Epidermal melanocyte (primary cell): Measurements from ENCODE around the gene VWDE.
"Not testable (repeated sequence)": the region's sequence is repeated elsewhere in the genome, so short reads cannot be mapped to it uniquely, and the experiment has no call there.

ENCODE experiments used
- DNase-seq: peaks from one replicate; pipeline ENCODE4 v3.0.0; 2011; ENCODE audit warnings: low spot score; ENCODE audit not compliant: insufficient read length

The VWDE gene

DNA sequence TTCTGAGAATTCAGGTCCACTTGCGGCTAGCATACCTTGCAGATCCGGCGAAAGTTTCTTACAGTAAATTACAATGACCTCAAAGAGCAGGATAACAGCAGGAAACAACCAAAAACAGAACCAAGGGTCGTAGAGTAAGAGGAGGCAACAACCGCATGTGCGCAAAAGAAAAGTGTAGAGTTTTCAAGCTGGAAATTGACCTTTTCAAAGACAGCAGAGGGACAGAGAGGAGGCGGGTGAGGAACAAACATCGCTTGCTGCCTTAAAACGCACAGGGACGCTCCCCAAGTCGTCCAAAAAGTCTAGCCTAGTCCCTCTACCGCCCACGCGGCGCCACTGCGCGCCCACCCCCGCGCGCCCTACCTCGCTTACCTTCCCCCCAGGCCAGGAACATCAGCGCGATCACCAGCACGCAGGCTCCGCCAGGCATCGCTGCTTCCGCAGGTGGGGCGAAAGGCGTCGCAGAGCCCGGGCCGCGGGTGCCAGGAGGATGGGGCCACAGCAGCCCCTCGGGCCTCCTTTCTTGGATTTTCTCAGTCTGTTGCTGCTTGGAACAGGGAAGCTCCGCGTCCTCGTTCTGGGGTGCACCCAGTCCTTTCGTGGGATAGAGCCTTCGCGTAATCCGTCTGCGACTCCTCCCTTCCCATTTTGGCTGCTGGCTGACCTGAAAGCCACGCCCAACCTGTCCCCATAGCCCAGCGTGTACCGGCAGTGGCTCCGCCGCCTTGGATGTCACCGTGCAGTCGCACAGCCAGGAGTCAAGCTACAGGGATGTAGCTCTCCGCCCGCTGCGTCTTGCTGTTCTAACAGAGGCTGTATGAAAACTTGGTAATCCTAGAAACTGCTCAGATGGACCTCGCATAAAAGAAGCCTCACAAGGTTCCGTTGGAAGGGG, at the start of gene VWDE:
Gene VWDE (minus strand): TSS at position 579 of the 895 bp plus-strand sequence. CDS start 149 bp downstream, at position 430.
- no peak for DNase-seq

DNA sequence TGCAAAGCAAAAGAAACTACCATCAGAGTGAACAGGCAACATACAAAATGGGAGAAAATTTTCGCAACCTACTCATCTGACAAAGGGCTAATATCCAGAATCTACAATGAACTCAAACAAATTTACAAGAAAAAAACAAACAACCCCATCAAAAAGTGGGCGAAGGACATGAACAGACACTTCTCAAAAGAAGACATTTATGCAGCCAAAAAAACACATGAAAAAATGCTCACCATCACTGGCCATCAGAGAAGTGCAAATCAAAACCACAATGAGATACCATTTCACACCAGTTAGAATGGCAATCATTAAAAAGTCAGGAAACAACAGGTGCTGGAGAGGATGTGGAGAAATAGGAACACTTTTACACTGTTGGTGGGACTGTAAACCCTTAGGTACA, 49.5 kb upstream of the VWDE start:
- DNase-seq, result not testable (repeated sequence)

DNA sequence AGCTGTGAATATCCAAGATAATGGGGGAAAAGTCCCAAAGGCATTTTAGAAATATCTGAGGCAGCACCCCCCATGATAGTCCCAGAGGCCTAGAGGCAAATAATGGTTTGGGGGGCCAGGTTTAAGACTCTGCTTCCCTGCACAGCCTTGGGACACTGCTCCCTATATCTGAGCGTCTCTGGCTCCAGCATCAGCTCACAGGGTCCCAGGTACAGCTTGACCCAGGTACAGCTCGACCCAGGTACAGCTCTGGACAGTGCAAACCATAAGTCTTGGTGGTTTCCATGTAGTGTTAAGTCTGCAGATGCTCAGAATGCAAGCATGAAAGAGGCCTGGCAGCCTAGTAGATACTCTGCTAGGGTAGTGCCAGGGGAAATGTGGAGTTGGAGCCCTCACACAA, 47.0 kb upstream of the VWDE start:
- no peak for DNase-seq

DNA sequence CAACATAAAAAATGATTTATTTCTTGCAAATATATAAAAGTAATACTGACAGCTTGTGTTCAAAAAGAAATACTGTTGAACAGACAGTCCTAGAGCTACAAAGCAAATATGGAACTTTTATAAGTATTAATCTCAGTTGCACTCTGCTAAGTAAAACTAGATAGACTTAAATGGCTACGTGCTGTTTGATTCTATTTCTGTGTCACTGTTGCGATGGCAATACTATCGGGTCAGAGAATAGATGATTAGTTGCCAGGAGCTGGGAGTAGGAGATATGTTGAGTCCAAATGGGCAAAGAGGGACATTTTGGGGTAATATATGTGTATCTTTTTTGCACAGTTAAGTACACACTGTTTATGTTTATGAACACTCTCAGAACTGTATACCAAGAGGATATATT, 41.1 kb upstream of the VWDE start:
- no peak for DNase-seq

DNA sequence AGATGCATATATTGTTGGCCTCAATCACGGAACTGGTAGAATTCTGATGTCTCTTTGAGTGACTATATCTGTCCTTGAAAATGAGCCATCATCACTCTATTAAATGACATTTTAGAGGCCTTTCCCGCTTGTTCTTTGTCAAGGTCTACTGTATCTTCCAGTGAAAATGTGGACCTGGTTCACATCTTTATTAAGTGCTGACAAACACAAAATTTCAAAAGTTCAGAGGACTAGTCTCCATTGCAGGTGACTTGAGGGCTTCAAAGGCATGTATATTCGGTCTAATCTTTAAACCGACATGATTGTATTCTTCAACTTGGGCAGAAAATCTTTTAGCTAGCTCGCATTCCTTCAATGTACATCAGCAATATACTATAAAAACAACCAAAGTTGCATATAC, 36.6 kb upstream of the VWDE start:
- no peak for DNase-seq

DNA sequence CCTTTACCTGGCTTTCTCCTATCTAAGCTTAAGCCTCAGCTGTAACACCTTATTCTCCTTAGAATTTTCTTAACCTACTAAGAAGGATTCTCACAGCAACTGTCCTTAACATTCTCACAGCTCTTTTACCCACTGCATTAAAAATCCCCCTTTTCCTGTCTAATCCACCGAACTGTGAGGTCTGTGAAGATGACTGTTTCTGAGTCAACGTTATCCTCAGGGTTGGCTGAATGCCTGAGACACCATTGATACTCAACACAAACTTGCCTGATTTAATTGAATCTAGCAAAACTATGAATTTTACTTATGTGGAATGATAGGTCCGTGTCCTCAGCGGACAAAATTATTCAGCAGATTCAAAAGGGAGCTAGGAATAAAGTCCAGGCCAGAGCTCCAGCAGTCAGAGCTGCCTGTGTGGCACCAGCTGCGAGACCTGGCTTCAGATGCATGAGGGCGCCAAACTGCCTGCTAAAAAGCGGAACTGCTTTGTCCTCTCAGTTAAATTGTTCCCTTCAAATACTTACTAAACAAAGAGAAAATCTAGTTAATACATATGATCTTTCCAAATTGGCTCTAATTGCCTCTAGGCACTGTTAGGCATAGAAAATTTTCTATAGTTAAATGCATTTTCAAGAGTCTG, 33.4 kb upstream of the VWDE start:
- no peak for DNase-seq

DNA sequence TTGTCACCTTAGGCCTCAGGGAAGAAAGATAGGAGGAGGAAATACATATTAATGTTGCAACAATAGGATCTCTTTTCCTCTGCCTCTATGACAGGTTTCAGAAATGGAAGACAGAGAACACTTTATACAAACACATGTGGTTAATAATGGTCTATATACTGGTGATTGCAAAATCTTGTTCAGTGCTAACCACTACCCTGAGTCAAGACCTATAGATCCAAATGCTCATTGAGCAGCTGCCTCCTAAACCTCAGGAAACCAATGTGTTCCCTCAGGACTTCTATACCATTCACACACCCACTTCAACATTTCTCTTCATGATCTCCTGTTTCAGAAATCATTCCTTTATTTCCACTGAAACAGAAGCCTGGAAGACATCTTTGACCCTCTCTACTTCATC, 32.5 kb upstream of the VWDE start:
- no peak for DNase-seq

DNA sequence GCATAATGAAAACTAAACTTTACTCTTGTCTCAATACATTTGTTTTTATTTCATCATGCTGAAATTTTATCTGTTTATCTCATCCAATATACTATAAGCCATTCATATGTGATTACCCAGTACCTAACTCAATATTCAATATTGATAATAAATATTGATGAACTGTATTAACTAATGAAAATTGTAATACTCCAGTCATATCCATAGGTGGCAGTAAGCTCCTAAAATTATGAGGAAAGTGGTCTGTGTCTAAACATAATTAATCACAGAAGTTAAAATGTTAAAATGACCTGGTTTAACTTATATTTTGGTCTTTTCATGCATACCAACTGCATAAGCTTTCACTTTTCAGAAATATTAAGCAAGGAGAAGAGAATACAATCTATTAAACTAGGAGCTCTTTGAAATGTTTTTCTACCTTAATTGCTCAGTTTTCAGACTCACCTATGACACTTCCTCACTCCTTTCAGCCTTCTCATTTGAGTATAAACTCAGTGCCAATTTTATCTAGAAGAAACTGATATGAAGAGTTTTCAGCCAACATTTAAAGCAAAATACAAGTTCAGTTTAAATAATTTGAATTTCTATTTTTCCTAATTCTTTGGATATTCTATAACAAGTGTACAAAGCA, 30.5 kb upstream of the VWDE start:
- no peak for DNase-seq

DNA sequence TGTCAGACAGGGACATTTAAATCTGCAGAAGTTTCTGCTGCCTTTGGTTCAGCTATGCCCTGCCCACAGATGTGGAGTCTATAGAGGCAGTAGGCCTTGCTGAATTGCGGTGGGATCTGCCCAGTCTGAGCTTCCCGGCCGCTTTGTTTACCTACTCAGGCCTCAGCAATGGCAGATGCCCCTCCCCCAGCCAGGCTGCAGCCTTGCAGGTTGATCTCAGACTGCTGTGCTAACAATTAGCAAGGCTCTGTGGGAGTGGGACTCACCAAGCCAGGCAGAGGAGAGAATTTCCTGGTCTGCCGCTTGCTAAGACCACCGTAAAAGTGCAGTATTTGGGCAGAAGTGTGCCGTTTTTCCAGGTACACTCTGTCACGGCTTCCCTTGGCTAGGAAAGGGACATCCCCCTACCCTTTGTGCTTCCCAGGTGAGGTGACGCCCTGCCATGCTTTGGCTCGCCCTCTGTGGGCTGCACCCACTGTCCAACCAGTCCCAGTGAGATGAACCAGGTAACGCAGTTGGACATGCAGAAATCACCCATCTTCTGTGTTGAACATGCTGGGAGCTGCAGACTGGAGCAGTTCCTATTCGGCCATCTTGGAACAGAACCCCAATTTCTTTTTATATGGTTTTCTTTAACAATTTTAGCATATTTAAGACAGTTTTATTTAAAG, 28.4 kb upstream of the VWDE start:
- DNase-seq, result no peak

DNA sequence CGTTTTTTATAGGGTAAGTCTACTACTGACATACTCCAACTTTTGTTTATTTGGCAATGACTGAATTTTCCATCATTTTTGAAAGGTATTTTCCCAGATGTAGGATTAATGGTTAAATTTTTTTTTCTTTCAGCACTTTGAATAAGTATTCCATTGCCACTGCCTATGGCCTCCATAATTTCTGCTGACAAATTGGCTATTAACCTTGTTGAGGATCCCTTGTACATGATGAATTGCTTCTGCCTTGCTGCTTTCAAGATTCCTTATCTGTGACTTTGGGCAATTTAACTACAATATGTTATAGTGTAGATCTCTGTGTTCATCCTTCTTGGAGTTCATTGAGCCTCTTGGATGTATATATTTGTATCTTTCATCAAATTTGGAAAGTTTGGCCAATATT, 21.6 kb upstream of the VWDE start:
- no peak for DNase-seq

DNA sequence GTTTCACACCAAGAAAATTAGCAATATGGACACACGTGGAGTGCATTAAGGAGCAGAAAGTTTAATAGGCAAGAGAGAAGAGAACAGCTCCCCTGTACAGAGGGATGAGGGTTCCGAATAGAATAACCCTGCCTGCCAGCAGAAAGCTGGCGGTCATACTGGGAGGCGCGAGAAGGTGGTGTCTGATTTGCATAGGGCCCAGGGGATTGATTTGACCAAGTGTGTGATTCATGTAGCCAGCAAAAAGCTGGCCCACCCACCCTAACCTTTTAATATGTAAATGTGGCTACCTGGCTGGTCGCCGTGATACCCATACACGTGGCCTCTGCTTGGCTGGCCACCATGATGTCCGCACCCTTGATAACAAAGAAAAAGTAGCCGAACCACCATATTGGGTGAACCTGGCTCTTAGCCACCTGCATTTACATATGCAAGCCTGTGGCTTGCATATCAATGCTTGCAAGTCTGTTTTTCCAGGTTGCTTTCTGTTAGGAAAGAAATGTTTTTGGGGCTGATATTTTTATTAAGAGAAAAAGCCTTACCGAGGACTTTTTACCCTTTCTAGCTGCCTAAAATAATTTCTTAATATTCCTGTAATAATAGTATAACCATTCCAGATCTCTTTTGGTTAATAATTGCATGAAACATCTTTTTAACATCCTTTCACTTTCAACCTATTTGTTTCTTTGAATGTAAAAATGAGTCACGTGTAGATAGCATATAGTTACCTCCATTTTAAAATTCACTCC, 20.5 kb upstream of the VWDE start:
- DNase-seq, result no peak

DNA sequence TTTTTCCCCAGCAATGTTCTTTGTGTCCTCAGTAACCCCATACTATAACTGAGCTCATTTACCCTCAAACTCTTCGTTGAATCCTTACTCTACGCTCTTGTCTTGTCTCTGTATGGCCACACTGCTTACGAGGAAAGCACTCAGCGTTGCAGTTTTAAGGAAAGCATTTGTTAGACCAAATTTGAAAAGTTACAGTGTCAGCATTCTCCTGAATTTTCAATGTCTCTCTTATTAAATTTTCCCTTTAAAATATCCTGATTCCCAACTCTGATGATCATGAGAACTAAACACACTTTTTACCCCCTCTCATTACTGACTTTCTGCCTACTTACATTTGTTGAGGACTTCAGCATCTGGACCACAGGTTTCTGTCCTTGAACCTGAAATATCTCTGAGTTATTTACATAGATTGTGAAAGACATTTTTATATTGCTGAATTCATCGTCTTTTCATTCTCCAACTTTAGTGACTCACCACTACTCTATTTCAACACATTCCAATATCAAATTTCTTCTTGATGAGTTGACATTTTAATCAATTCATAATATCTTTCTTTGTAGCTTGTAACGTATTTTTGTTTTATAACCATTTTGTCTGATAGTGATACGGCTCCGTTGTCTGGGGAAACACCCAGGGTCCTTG, 19.8 kb upstream of the VWDE start:
- no peak for DNase-seq

DNA sequence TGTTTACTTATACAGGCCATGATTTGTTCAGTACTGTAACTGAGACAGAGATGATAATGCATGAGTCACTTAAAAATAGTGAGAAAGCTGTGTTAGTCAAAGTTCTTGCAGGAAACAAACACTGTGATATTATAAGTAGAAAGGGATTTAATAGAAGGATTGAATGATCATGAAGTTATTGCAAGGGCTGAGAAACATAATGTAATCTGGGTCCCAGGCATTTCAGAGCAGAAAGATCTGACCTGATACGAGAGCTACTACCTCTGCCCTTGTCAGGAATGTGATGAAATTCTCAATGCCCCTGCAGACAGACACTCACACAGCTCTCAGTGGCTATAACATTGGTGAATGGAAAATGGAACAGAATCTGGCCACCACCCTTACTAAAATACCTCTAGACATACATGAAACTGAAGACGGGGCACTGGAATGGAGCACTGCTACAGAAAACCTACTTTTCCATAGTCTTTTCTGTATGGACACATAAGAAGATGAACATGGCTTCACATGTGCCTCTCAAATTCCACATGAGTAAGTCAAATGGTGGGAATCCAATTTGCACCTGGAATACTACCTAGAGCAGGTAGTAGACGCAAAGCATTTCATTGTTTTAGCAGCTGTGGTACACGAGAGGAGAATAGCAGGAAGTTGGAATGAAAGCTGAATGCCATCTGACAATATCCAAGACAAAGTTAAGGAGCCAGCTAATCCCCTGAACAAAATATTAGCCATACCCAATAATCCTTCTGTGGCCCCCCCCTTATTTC, 19.1 kb upstream of the VWDE start:
- DNase-seq, result no peak

DNA sequence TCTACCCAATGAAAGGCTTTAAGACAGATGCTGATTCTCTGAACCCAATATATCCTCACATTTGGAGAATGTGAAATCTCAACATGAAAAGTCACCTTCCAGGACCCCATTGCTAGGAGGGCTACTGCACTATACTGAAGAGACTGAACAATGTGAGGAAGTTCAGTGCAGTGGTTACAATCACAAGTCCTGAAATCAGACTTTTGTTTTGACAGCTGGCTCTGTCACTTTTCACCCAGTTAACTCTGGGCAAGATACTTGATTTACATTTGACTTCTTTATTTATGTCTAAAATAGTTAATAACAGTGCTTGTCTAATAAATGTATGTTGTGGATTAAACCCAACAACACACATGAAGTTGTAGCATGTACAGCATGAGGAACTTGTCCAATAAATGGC, 14.8 kb upstream of the VWDE start:
- no peak for DNase-seq

DNA sequence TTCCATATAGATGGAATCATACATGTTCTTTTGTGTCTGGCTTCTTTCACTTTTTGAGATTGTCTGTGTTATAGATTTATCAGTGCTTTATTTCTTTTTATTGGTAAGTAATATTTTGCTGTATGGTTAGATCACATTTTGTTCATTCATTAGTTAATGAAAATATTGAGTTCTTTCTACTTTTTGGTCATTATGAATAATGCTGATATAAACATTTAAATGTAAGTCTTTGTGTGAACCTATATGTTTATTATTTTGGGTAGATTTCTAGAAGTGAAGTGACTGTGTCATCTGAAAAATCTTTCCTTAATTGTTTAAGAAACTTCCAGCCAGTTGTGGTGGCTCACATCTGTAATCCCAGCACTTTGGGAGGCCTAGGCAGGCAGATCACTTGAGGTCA, 11.4 kb upstream of the VWDE start:
- no peak for DNase-seq

DNA sequence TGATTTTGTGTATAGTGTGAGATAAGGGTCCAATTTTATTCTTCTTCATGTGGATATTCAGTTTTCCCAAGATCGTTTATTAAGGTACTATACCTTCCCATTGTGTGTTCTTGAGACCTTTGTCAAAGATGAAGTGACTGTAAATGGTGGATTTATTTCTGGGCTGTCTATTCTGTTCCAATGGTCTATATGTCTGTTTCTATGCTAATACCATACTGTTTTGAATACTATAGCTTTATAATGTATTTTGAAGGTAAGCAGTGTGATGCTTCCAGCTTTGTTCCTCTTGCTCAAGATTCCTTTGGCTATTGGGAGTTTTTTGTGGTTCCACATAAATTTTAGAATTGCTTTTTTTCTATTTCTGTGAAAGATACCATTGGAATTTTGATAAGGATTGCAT, 8.7 kb upstream of the VWDE start:
- DNase-seq, result no peak

DNA sequence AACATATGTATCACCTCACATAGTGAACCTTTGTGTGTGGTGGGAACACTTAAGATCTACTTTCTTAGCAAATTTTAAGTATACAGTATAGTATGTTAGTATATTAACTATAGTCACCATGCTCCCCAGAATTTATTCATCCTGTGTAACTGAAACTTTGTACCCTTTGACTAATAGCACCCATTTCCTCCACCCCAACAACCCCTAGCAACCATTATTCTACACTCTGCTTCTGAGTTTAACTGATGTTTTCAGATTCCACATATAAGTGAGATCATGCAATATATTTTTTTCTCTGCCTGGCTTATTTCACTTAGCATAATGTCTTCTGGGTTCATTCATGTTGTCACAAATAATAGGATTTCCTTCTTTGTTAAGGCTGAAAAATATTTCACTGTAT, 6.9 kb upstream of the VWDE start:
- no peak for DNase-seq

DNA sequence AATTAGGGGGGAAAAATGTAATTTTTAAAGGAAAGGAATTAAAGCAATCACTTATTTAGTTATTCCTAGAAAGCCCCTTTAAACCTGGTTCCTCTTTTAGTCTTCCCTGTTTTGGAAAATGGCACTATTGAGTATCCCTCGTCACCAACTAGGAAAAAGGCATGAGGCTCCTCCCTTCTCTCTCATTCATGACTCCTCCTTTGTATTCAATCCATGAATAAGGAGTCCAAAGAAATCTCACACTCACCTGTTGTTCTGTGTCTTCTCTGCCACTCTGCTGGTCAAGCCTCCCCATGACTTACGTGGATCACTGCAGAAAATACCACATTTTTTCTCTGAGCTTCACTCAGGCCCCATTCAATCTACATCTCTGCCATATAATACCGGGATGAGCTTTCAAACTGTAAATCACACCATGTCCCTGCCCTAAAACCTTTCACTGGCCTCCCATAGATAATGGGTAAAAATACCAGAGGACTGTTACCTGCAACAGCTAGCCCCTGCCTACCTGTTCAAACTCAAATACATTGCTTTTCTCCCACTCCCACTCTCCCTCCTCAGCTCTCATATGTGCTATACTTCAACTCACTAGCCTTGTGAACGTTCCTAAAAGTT, 5.5 kb upstream of the VWDE start:
- no peak for DNase-seq

DNA sequence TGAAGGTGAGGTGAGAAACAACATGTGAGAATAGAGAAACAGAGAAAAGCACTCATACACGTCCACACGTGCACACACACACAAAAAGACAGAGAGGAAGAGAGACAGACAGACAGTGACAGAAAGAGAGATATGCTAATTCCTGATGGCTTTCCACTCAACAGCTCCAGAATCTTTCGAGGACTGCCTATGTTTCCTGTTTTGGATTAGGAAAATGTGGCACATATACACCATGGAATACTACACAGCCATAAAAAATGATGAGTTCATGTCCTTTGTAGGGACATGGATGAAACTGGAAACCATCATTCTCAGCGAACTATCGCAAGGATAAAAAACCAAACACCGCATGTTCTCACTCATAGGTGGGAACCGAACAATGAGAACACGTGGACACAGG, 4.0 kb upstream of the VWDE start:
- DNase-seq, result not testable (repeated sequence)

DNA sequence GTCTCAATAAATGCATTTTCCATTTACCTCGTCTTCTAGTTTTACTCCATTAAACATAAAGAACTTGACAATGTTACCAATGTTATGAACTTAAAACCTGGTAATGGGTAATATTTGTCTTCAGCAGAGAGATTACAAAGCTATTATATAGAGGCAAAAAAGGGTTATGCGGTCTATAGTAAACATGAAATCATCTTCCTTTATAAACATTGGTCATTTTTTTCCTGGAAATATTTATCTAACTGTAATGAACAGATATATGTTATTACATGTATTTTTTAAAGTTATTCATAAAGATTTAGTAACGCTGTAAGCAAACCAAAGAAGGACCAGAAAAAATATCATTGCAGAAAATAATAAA, 1.3 kb downstream of the VWDE start:
- no peak for DNase-seq
